HepG2 (cell line): ENCODE results near the gene TRIM3. TPM values are rescaled to one million over a fixed set of nuclear protein-coding genes. Genes with fewer than 3 reads are reported as not detected.

Experiments used
- ATAC-seq: fragments of 200-7000 bp; cut with Tn5 transposase; 3 replicates; pipeline ENCODE4 v1.9.1; 2020; ENCODE audit warnings: mild to moderate bottlenecking, moderate library complexity
- BruUV-seq: library from RNA; stranded (reverse); fragments of 400-500 nt; replicated peaks from 2 replicates; lab custom pipeline; 2021; lab: Mats Ljungman, UMichigan
- CTCF ChIA-PET: fragments of 300-600 bp; formaldehyde crosslinking; extraction: SDS; loops from one replicate; lab custom pipeline; 2021; ENCODE audit warnings: low total read pairs, inconsistent platforms, low intra/inter-chr PET ratio; lab: Yijun Ruan, JAX
- POLR2A ChIA-PET: fragments of 350-600 bp; sonication (Branson Sonifier 250); formaldehyde crosslinking; loops from one replicate; lab custom pipeline; 2020; ENCODE audit warnings: antibody characterized with exemption, inconsistent platforms; lab: Yijun Ruan, JAX
- DNase-seq: peaks from one replicate; pipeline ENCODE4 v3.0.0-alpha.2; 2015; ENCODE audit warnings: low spot score
- FAIRE-seq: peaks from 3 replicates; lab custom pipeline; 2011; peaks lifted over from hg19 to GRCh38; lab: Jason Lieb, UNC
- H2AFZ ChIP-seq: one replicate; pipeline ENCODE4 v1.6.1; 2011; ENCODE audit warnings: low read length, inconsistent platforms
- H3K27ac ChIP-seq: fragments of 300-600 bp; 3 replicates; pipeline ENCODE4 v1.8.0; 2011; ENCODE audit warnings: mixed run types, mild to moderate bottlenecking, mixed read lengths, low read length, inconsistent platforms; ENCODE audit not compliant: insufficient read depth; ENCODE audit errors: extremely low read length
- H3K27me3 ChIP-seq, 2 experiments: fragments of 200-600 bp in 1 of 2; 2 replicates in 1 of 2; 3 replicates in 1 of 2; pipeline versions ENCODE4 v1.6.0 to v1.8.0; 2011; ENCODE audit warnings: low read length in 2 of 2, mild to moderate bottlenecking in 2 of 2, moderate library complexity in 2 of 2, inconsistent platforms in 1 of 2; ENCODE audit not compliant: insufficient read depth in 2 of 2, control insufficient read depth in 1 of 2
- H3K36me3 ChIP-seq, 2 experiments: fragments of 200-600 bp in 1 of 2; replicated peaks in 1 of 2; 2 replicates in 1 of 2; 3 replicates in 1 of 2; pipeline versions ENCODE4 v1.5.1 to v1.8.0; 2011; ENCODE audit warnings: low read length in 2 of 2, inconsistent platforms in 1 of 2; ENCODE audit not compliant: insufficient read depth in 2 of 2, control insufficient read depth in 1 of 2
- H3K4me1 ChIP-seq: 2 replicates; pipeline ENCODE4 v1.5.1; 2012; ENCODE audit warnings: low read length, inconsistent platforms; ENCODE audit not compliant: insufficient read depth
- H3K4me2 ChIP-seq: 2 replicates; pipeline ENCODE4 v1.6.0; 2011; ENCODE audit warnings: low read depth, low read length, inconsistent platforms
- H3K4me3 ChIP-seq, 3 experiments: fragments of 200-600 bp in 1 of 3; sonication (generic), shearing (Covaris generic) in 1 of 3; replicated peaks in 1 of 3; 2 replicates each; pipeline ENCODE4 v1.5.1; 2011 to 2016; ENCODE audit warnings: low read length in 3 of 3, inconsistent platforms in 2 of 3, low read depth in 2 of 3, mild to moderate bottlenecking in 2 of 3, control low read depth in 1 of 3, mixed read lengths in 1 of 3; ENCODE audit not compliant: insufficient read depth in 1 of 3
- H3K79me2 ChIP-seq: one replicate; pipeline ENCODE4 v1.6.1; 2011; ENCODE audit warnings: low read length, inconsistent platforms; ENCODE audit not compliant: insufficient read depth
- H3K9ac ChIP-seq: 2 replicates; pipeline ENCODE4 v1.6.0; 2011; ENCODE audit warnings: mild to moderate bottlenecking, low read depth, low read length, inconsistent platforms; ENCODE audit not compliant: insufficient read depth
- H3K9me3 ChIP-seq: 2 replicates; pipeline ENCODE4 v1.5.1; 2012; ENCODE audit warnings: mild to moderate bottlenecking, low read length
- H4K20me1 ChIP-seq: 2 replicates; pipeline ENCODE4 v1.6.0; 2011; ENCODE audit warnings: inconsistent platforms, mild to moderate bottlenecking, low read length, moderate library complexity; ENCODE audit not compliant: insufficient read depth
- CC2D1A ChIP-seq: sonication (generic); formaldehyde crosslinking; IDR thresholded peaks from 2 replicates; pipeline ENCODE4 v1.8.1; 2023; ENCODE audit warnings: mild to moderate bottlenecking, missing genetic modification reagents
- ELF3 ChIP-seq: IDR thresholded peaks from 2 replicates; pipeline ENCODE4 v1.6.1; 2016; ENCODE audit warnings: missing genetic modification reagents, missing compliant biosample characterization
- HNRNPH1 ChIP-seq: fragments of 200-400 bp; formaldehyde crosslinking; optimal IDR thresholded peaks from 2 replicates; pipeline ENCODE3; 2017; ENCODE audit warnings: mild to moderate bottlenecking, low read depth, low read length
- JUN ChIP-seq: sonication (generic); formaldehyde crosslinking; IDR thresholded peaks from 2 replicates; pipeline ENCODE4 v1.4.0; 2020; ENCODE audit warnings: mild to moderate bottlenecking, missing genetic modification reagents
- KMT2B ChIP-seq: IDR thresholded peaks from 2 replicates; pipeline ENCODE4 v1.6.1; 2016; ENCODE audit warnings: missing genetic modification reagents, missing compliant biosample characterization
- MBNL3 ChIP-seq: fragments of 250-450 bp; sonication (Bioruptor Pico); conservative IDR thresholded peaks from 2 replicates; pipeline ENCODE4 v1.8.0; 2022; ENCODE audit warnings: mild to moderate bottlenecking, inconsistent platforms
- MTF2 ChIP-seq: sonication (generic); formaldehyde crosslinking; IDR thresholded peaks from 2 replicates; pipeline ENCODE4 v1.5.0; 2020; ENCODE audit warnings: missing genetic modification reagents, borderline replicate concordance
- NKX3-1 ChIP-seq: sonication (generic); formaldehyde crosslinking; IDR thresholded peaks from 2 replicates; pipeline ENCODE4 v1.5.0; 2020; ENCODE audit warnings: missing genetic modification reagents
- RFXAP ChIP-seq: sonication (generic); formaldehyde crosslinking; IDR thresholded peaks from 2 replicates; pipeline ENCODE4 v1.4.0; 2020; ENCODE audit warnings: missing genetic modification reagents, borderline replicate concordance
- SALL1 ChIP-seq: sonication (generic); formaldehyde crosslinking; IDR thresholded peaks from 2 replicates; pipeline ENCODE4 v1.8.0; 2022; ENCODE audit warnings: mild to moderate bottlenecking, missing genetic modification reagents
- SMARCC2 ChIP-seq: fragments of 450-650 bp; IDR thresholded peaks from 2 replicates; pipeline ENCODE4 v1.6.1; 2017; ENCODE audit warnings: antibody characterized with exemption, mild to moderate bottlenecking
- TFDP1 ChIP-seq: IDR thresholded peaks from 2 replicates; pipeline ENCODE4 v1.6.1; 2016; ENCODE audit warnings: missing compliant biosample characterization, missing genetic modification reagents, borderline replicate concordance
- ZFX ChIP-seq: sonication (generic); formaldehyde crosslinking; IDR thresholded peaks from 2 replicates; pipeline ENCODE4 v1.4.0; 2020; ENCODE audit warnings: mild to moderate bottlenecking, low read depth, missing genetic modification reagents, moderate library complexity
- ZNF207 ChIP-seq: fragments of 450-650 bp; IDR thresholded peaks from 2 replicates; pipeline ENCODE4 v1.6.1; 2016; ENCODE audit warnings: antibody characterized with exemption, borderline replicate concordance
- ZNF34 ChIP-seq: sonication (generic); formaldehyde crosslinking; IDR thresholded peaks from 2 replicates; pipeline ENCODE4 v1.4.0; 2020; ENCODE audit warnings: mild to moderate bottlenecking, missing genetic modification reagents, borderline replicate concordance
- WGBS: methylation state at CpG from one replicate; pipeline ENCODE4 v1.1.6; 2017; ENCODE audit warnings: low lambda C conversion rate; 5-methylcytosine and 5-hydroxymethylcytosine counted together
- in situ Hi-C: cut with HindIII; loops from 2 replicates; pipeline ENCODE4 v1.10.0; 2017; ENCODE audit warnings: low pct_unique_long_range_greater_than_20kb; ENCODE audit not compliant: extremely low pct_ligation_motif_present
- intact Hi-C: fragments of 100-400 bp; cut with micrococcal nuclease; formaldehyde crosslinking; loops from one replicate; pipeline ENCODE4 v1.10.0; 2022; ENCODE audit not compliant: unreplicated experiment
- polyA plus RNA-seq, 8 experiments: library from polyadenylated mRNA; depleted of rRNA in 3 of 8; stranded (reverse) in 7 of 8; unstranded in 1 of 8; fragments of >200 nt; fragmentation: Illumina TruSeq in 4 of 8; extraction: Trizol in 4 of 8; gene quantifications; 2 replicates each; pipeline versions ENCODE4 v1.2.1 to v1.2.3, GENCODE V29; 2011 to 2016; ENCODE audit warnings: low read depth in 4 of 8, missing spikeins in 1 of 8, mixed read lengths in 1 of 8; ENCODE audit not compliant: insufficient read depth in 1 of 8
- total RNA-seq, 5 experiments: library from RNA; depleted of rRNA; stranded (reverse); fragments of >200 nt; fragmentation: Illumina TruSeq; extraction: Trizol; gene quantifications; 2 replicates each; pipeline ENCODE4 v1.2.3, GENCODE V29; 2016; ENCODE audit warnings: low read depth in 1 of 5
- TF ChIP-seq, protein P1 (sequence below), 2 experiments: sonication (generic) in 1 of 2; formaldehyde crosslinking in 1 of 2; IDR thresholded peaks; 2 replicates each; pipeline versions ENCODE4 v1.5.1 to v1.6.1; 2011 to 2020; ENCODE audit warnings: borderline replicate concordance in 1 of 2, low read depth in 1 of 2, low read length in 1 of 2, mild to moderate bottlenecking in 1 of 2, missing genetic modification reagents in 1 of 2, moderate library complexity in 1 of 2

TRIM3 gene
- total and polyA plus RNA-seq, 2 of the 13 experiments (the other 11 are each of a cell fraction or from before 2014, with no cell fraction given), result 3.6 to 6.3 TPM

DNA sequence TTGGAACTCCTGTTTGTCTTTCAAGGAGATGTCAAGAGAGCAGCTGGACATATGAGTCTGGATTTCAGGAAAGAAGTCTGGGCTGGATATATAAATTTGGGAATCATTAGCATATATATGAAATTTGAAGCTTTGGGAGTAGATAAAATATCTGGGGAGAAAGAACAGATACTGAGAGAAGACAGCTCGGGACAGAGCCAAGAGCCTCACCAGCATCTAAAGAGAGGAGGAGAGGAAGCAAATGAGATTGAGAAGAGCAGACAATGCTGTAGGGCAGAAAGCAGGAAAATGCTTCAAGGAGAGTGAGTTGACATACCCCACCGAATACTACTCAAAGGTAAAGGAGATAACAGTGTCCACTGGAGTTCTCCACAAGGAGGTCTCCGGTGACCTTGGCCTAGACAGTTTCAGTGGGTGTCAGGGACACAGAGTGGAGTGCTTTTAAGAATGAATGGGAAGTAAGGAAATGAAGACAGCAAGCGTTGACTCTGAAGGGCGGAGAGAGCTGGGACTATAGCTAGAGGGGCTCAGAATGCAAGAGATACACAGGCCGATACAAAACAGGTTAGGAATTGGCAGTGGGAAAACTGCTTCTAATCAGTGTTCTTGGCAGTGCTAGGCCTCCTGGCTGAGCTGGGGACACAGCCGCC is 55.7 kb downstream of the TRIM3 start:
- no peak overlapping the region for H3K27ac ChIP-seq
- POLR2A ChIA-PET, result interaction anchor here (0.6 to 2.5 kb wide), 4 partner anchors 10 to 67 kb away, joined by 3 to 22 read pairs (median 6); partner anchors contain the start of gene HPX
- DNase-seq, result no peak

GRCh38 chr11:6415797-6416196 is 57.9 kb downstream of the TRIM3 start:
- H3K9me3 ChIP-seq, result no peaks in the 10 kb centered on the region
- in situ Hi-C loops (no loop called here), intact Hi-C loops (no loop called here)
- DNase-seq, result no peak
- no peak for ATAC-seq
- no peak overlapping the region for H3K9ac ChIP-seq
- WGBS, result 30% methylated on average over 6 of the region's 6 CpGs
- H3K79me2 ChIP-seq, result no peaks in the 10 kb centered on the region
- peaks cover 0 to 30% of the 10 kb centered on the region in 2 experiments; a peak in 4 of 5 replicates for H3K27me3 ChIP-seq
- FAIRE-seq, result no peak
- H4K20me1 ChIP-seq, result no peaks in the 10 kb centered on the region
- no peak overlapping the region for H2AFZ ChIP-seq
- no peaks in the 10 kb centered on the region for H3K36me3 ChIP-seq
- no TSS peak for BruUV-seq
- POLR2A ChIA-PET, result no interaction called here
- H3K4me2 ChIP-seq, result no peak overlapping the region
- peaks cover 12% of the 10 kb centered on the region for H3K4me1 ChIP-seq
- CTCF ChIA-PET, result no interaction called here
- H3K4me3 ChIP-seq, result no peak overlapping the region
- H3K27ac ChIP-seq, result no peak overlapping the region
- no peak for TF ChIP-seq TFDP1
- TF ChIP-seq MBNL3 (CRISPR knock-in tag), result no peak
- no peak for TF ChIP-seq ZNF34
- TF ChIP-seq ZNF207, result no peak
- TF ChIP-seq, protein P1, sequence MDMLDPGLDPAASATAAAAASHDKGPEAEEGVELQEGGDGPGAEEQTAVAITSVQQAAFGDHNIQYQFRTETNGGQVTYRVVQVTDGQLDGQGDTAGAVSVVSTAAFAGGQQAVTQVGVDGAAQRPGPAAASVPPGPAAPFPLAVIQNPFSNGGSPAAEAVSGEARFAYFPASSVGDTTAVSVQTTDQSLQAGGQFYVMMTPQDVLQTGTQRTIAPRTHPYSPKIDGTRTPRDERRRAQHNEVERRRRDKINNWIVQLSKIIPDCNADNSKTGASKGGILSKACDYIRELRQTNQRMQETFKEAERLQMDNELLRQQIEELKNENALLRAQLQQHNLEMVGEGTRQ (IDR thresholded peaks at IDR 0.05; ENCODE audit: low read depth, low read length), result no peak
- TF ChIP-seq, protein P1 (CRISPR knock-in tag; IDR thresholded peaks at IDR 0.05; ENCODE audit: borderline replicate concordance), result no peak
- no peak for TF ChIP-seq NKX3-1 (CRISPR knock-in tag)
- TF ChIP-seq JUN, result no peak
- no peak for TF ChIP-seq SMARCC2
- TF ChIP-seq SALL1 (CRISPR knock-in tag), result no peak
- no peak for TF ChIP-seq MTF2 (CRISPR knock-in tag)
- no peak for TF ChIP-seq KMT2B (CRISPR knock-in tag)
- TF ChIP-seq RFXAP, result no peak
- TF ChIP-seq CC2D1A, result no peak
- no peak for TF ChIP-seq ELF3 (CRISPR knock-in tag)
- no peak for TF ChIP-seq HNRNPH1

More for the DNA sequence above, 55.7 kb downstream of the TRIM3 start:
- Histone ChIP-seq H3K36me3 (no peaks in the 10 kb centered on the region), H3K9me3 (no peaks in the 10 kb centered on the region), H3K79me2 (no peaks in the 10 kb centered on the region), H3K9ac (no peak overlapping the region), H4K20me1 (no peaks in the 10 kb centered on the region), H3K4me1 (peaks cover 12% of the 10 kb centered on the region), H3K4me3 (peak overlapping the region; percentile 77 to 90 (median 82); a peak in 5 of 6 replicates), H3K27me3 (peaks cover 0 to 30% of the 10 kb centered on the region in 2 experiments; a peak in 3 of 5 replicates), H2AFZ (no peak overlapping the region), H3K4me2 (peak overlapping the region; percentile 79)
- in situ Hi-C loops (no loop called here), intact Hi-C loops (no loop called here)
- CTCF ChIA-PET, result no interaction called here
- no TSS peak for BruUV-seq
- ATAC-seq (no peak; the same call in 2 of the 3 replicates), FAIRE-seq (no peak)
- WGBS, result 35% methylated on average over 6 of the region's 7 CpGs
- peak; percentile 30; the same call in 1 of the 2 replicates for TF ChIP-seq ZFX (CRISPR knock-in tag)
- TF ChIP-seq JUN, result no peak
